HCT116 (cell line): Measurements from ENCODE around the gene PIBF1.
"Not testable (repeated sequence)": the region's sequence is repeated elsewhere in the genome, so short reads cannot be mapped to it uniquely, and the experiment has no call there.

Experiments used
- ATF3 ChIP-seq: IDR thresholded peaks from 2 replicates; pipeline ENCODE4 v1.6.1; 2012
- CEBPB ChIP-seq: IDR thresholded peaks from 2 replicates; pipeline ENCODE4 v1.6.1; 2012; ENCODE audit warnings: low read depth
- CTCF ChIP-seq, 3 experiments: fragments of 200-600 bp in 1 of 3; sonication (generic) in 1 of 3; IDR thresholded peaks in 2 of 3; conservative IDR thresholded peaks in 1 of 3; 2 replicates each; pipeline ENCODE4 v1.5.1; 2012 to 2017; ENCODE audit warnings: low read depth in 2 of 3, low read length in 2 of 3, antibody characterized with exemption in 1 of 3, borderline replicate concordance in 1 of 3, control low read depth in 1 of 3, mild to moderate bottlenecking in 1 of 3, mixed read lengths in 1 of 3, mixed run types in 1 of 3, moderate library complexity in 1 of 3; ENCODE audit not compliant: insufficient read depth in 1 of 3
- EZH2 ChIP-seq: fragments of 200-600 bp; sonication (generic); IDR thresholded peaks from 2 replicates; pipeline ENCODE4 v1.6.1; 2017; ENCODE audit warnings: antibody characterized with exemption, mixed run types
- EZH2phosphoT487 ChIP-seq: fragments of 200-600 bp; IDR thresholded peaks from 2 replicates; pipeline ENCODE4 v1.6.1; 2018; ENCODE audit warnings: antibody characterized with exemption, borderline replicate concordance
- FOSL1 ChIP-seq: IDR thresholded peaks from 2 replicates; pipeline ENCODE4 v1.6.1; 2012; ENCODE audit warnings: low read depth
- JUND ChIP-seq: IDR thresholded peaks from 2 replicates; pipeline ENCODE4 v1.6.1; 2012
- MAX ChIP-seq: IDR thresholded peaks from 2 replicates; pipeline ENCODE4 v1.6.1; 2012
- POLR2A ChIP-seq: IDR thresholded peaks from 2 replicates; pipeline ENCODE4 v1.7.0; 2011; ENCODE audit warnings: borderline replicate concordance; ENCODE audit not compliant: insufficient read depth, insufficient read length; ENCODE audit errors: extremely low read depth
- POLR2AphosphoS5 ChIP-seq: IDR thresholded peaks from 2 replicates; pipeline ENCODE4 v1.6.1; 2011; ENCODE audit warnings: mild to moderate bottlenecking, low read depth, low read length, moderate library complexity
- YY1 ChIP-seq: IDR thresholded peaks from 2 replicates; pipeline ENCODE4 v1.6.1; 2011; ENCODE audit warnings: low read length, low read depth, moderate library complexity, mild to moderate bottlenecking; ENCODE audit not compliant: insufficient replicate concordance; ENCODE audit errors: extremely low read depth
- ZFX ChIP-seq: fragments of 450-650 bp; IDR thresholded peaks from 2 replicates; pipeline ENCODE4 v1.6.1; 2017

GRCh38 chr13:73048615-73049014, 266.7 kb downstream of the PIBF1 start:
- not testable (repeated sequence) for TF ChIP-seq POLR2AphosphoS5; CTCF (IDR thresholded peaks at IDR 0.05 in 2 of 3, conservative IDR thresholded peaks at IDR 0.05 in 1 of 3; ENCODE audit: borderline replicate concordance in 1 of 3, insufficient read depth in 1 of 3, low read depth in 2 of 3, low read length in 2 of 3); JUND; POLR2A; EZH2; CEBPB; YY1; ATF3; MAX; EZH2phosphoT487; ZFX; FOSL1
